GM23338 (cell line): ENCODE data around the gene GCLM. TPM values are rescaled to one million over a fixed set of nuclear protein-coding genes. Genes with fewer than 3 reads are reported as not detected.

Experiments
- CREB1 ChIP-seq: fragments of 250-450 bp; sonication (Bioruptor Pico); IDR thresholded peaks from 2 replicates; pipeline ENCODE4 v1.5.0; 2020; ENCODE audit warnings: low read depth, mild to moderate bottlenecking, moderate library complexity
- ETS1 ChIP-seq: IDR thresholded peaks from 2 replicates; pipeline ENCODE4 v1.6.1; 2016; ENCODE audit warnings: antibody characterized with exemption
- EZH2 ChIP-seq: fragments of 200-600 bp; sonication (generic); IDR thresholded peaks from one replicate; pipeline ENCODE4 v1.8.0; 2017; ENCODE audit warnings: antibody characterized with exemption, mild to moderate bottlenecking, low read depth; ENCODE audit not compliant: unreplicated experiment
- EZH2phosphoT487 ChIP-seq: fragments of 200-600 bp; sonication (generic); IDR thresholded peaks from one replicate; pipeline ENCODE4 v1.8.1; 2018; ENCODE audit warnings: antibody characterized with exemption; ENCODE audit not compliant: unreplicated experiment
- NANOG ChIP-seq: IDR thresholded peaks from 2 replicates; pipeline ENCODE4 v1.6.1; 2016; ENCODE audit warnings: antibody characterized with exemption, borderline replicate concordance
- POLR2AphosphoS5 ChIP-seq: IDR thresholded peaks from 2 replicates; pipeline ENCODE4 v1.6.1; 2016; ENCODE audit warnings: antibody characterized with exemption, low read depth
- STAT1 ChIP-seq: IDR thresholded peaks from one replicate; pipeline ENCODE4 v1.6.1; 2016; ENCODE audit warnings: antibody characterized with exemption; ENCODE audit not compliant: unreplicated experiment
- ZNF331 ChIP-seq: fragments of 250-450 bp; sonication (Bioruptor Pico); IDR thresholded peaks from 2 replicates; pipeline ENCODE4 v1.5.0; 2020; ENCODE audit warnings: low read depth, mild to moderate bottlenecking, moderate library complexity
- ZNF462 ChIP-seq: fragments of 250-450 bp; sonication (Bioruptor Pico); IDR thresholded peaks from 2 replicates; pipeline ENCODE4 v1.5.0; 2020; ENCODE audit warnings: mild to moderate bottlenecking, moderate library complexity
- polyA plus RNA-seq: library from polyadenylated mRNA; unstranded; fragments of >200 nt; fragmentation: Nextera tagmentation; extraction: Ambion mirVana; gene quantifications from 2 replicates; pipeline ENCODE4 v1.2.1, GENCODE V29; 2016
- total RNA-seq: library from RNA; depleted of rRNA; stranded (reverse); fragments of >200 nt; shearing (Covaris generic); gene quantifications from 2 replicates; pipeline ENCODE4 v1.2.3, GENCODE V29; 2014
- TF ChIP-seq, protein P1 (sequence below), 2 experiments: fragments of 200-600 bp in 1 of 2; sonication (generic) in 1 of 2; conservative IDR thresholded peaks; 2 replicates each; pipeline versions ENCODE4 v1.5.1 to v1.6.1; 2016 to 2017; ENCODE audit warnings: antibody characterized with exemption in 2 of 2, low read depth in 2 of 2, mild to moderate bottlenecking in 2 of 2, moderate library complexity in 1 of 2

Gene GCLM
- total and polyA plus RNA-seq, 2 experiments from 2014 or later = 10.4 to 12.8 TPM

DNA sequence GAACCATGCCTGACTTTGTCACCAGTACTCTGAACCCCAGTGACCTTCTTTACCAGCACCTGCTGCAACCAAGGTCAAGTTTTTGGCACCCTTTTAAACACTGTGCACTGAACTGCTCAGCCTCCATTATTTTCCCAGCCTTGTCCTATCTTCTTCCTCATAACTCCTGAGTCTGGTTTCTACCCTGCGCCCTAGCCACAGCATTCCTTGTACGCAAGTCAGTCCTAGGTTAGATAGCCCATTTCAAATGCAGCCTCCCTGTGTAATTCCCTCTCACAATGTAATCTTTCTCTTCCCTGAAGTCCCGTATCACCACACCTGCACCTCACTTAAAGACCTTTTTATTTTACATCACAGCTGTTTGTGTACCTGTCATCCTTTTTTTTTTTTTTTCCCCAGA, 67.5 kb downstream of the GCLM start (continued):
- no peak for TF ChIP-seq ZNF462
- TF ChIP-seq STAT1 = no peak
- TF ChIP-seq EZH2 = no peak
- TF ChIP-seq, protein P1, sequence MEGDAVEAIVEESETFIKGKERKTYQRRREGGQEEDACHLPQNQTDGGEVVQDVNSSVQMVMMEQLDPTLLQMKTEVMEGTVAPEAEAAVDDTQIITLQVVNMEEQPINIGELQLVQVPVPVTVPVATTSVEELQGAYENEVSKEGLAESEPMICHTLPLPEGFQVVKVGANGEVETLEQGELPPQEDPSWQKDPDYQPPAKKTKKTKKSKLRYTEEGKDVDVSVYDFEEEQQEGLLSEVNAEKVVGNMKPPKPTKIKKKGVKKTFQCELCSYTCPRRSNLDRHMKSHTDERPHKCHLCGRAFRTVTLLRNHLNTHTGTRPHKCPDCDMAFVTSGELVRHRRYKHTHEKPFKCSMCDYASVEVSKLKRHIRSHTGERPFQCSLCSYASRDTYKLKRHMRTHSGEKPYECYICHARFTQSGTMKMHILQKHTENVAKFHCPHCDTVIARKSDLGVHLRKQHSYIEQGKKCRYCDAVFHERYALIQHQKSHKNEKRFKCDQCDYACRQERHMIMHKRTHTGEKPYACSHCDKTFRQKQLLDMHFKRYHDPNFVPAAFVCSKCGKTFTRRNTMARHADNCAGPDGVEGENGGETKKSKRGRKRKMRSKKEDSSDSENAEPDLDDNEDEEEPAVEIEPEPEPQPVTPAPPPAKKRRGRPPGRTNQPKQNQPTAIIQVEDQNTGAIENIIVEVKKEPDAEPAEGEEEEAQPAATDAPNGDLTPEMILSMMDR (conservative IDR thresholded peaks at IDR 0.05; ENCODE audit: low read depth in 2 of 2) = no peak
- TF ChIP-seq EZH2phosphoT487 = no peak
- TF ChIP-seq ZNF331 (CRISPR knock-in tag) = no peak
- TF ChIP-seq ETS1 = no peak
- no peak for TF ChIP-seq POLR2AphosphoS5
- no peak for TF ChIP-seq CREB1 (CRISPR knock-in tag)
- no peak for TF ChIP-seq NANOG
